GM06990 (cell line): ENCODE results near the gene RAPGEF5.

Experiments
- DNase-seq: peaks from one replicate; pipeline ENCODE4 v3.0.0-alpha.2; 2011; ENCODE audit not compliant: insufficient read length; ENCODE audit errors: extremely low read depth
- H3K27me3 ChIP-seq: replicated peaks from 2 replicates; pipeline ENCODE4 v1.6.0; 2011; ENCODE audit warnings: low read length; ENCODE audit not compliant: control insufficient read depth, insufficient read depth
- H3K36me3 ChIP-seq: 2 replicates; pipeline ENCODE4 v1.5.1; 2011; ENCODE audit warnings: low read length; ENCODE audit not compliant: control insufficient read depth, insufficient read depth
- H3K4me3 ChIP-seq: replicated peaks from 2 replicates; pipeline ENCODE4 v1.5.1; 2011; ENCODE audit warnings: low read depth, mild to moderate bottlenecking, control low read depth, low read length
- TF ChIP-seq, protein P1 (sequence below): IDR thresholded peaks from 2 replicates; pipeline ENCODE4 v1.5.1; 2011; ENCODE audit warnings: low read length, control low read depth, mild to moderate bottlenecking, inconsistent platforms; ENCODE audit not compliant: insufficient read depth, poor library complexity, severe bottlenecking

The RAPGEF5 gene

GRCh38 chr7:22129819-22130580, 227.0 kb downstream of the RAPGEF5 start:
- TF ChIP-seq, protein P1, sequence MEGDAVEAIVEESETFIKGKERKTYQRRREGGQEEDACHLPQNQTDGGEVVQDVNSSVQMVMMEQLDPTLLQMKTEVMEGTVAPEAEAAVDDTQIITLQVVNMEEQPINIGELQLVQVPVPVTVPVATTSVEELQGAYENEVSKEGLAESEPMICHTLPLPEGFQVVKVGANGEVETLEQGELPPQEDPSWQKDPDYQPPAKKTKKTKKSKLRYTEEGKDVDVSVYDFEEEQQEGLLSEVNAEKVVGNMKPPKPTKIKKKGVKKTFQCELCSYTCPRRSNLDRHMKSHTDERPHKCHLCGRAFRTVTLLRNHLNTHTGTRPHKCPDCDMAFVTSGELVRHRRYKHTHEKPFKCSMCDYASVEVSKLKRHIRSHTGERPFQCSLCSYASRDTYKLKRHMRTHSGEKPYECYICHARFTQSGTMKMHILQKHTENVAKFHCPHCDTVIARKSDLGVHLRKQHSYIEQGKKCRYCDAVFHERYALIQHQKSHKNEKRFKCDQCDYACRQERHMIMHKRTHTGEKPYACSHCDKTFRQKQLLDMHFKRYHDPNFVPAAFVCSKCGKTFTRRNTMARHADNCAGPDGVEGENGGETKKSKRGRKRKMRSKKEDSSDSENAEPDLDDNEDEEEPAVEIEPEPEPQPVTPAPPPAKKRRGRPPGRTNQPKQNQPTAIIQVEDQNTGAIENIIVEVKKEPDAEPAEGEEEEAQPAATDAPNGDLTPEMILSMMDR: no peak
- peaks cover 4% of the 10 kb centered on the region for H3K36me3 ChIP-seq
- no peaks in the 10 kb centered on the region for H3K27me3 ChIP-seq
- no peak overlapping the region for H3K4me3 ChIP-seq
- no peak for DNase-seq

- TF ChIP-seq, protein P1: no peak
- Histone ChIP-seq H3K4me3 (no peak overlapping the region), H3K36me3 (peaks cover 4% of the 10 kb centered on the region), H3K27me3 (no peaks in the 10 kb centered on the region)
- DNase-seq: no peak
These were observed 227.8 kb downstream of the RAPGEF5 start for GRCh38 chr7:22129166-22129565.

- no peaks in the 10 kb centered on the region for H3K27me3 ChIP-seq
- no peak for DNase-seq
- H3K4me3 ChIP-seq: no peak overlapping the region
- H3K36me3 ChIP-seq: peaks cover 4% of the 10 kb centered on the region
- TF ChIP-seq, protein P1: no peak
These were observed 228.4 kb downstream of the RAPGEF5 start for GRCh38 chr7:22128528-22128920.

DNA sequence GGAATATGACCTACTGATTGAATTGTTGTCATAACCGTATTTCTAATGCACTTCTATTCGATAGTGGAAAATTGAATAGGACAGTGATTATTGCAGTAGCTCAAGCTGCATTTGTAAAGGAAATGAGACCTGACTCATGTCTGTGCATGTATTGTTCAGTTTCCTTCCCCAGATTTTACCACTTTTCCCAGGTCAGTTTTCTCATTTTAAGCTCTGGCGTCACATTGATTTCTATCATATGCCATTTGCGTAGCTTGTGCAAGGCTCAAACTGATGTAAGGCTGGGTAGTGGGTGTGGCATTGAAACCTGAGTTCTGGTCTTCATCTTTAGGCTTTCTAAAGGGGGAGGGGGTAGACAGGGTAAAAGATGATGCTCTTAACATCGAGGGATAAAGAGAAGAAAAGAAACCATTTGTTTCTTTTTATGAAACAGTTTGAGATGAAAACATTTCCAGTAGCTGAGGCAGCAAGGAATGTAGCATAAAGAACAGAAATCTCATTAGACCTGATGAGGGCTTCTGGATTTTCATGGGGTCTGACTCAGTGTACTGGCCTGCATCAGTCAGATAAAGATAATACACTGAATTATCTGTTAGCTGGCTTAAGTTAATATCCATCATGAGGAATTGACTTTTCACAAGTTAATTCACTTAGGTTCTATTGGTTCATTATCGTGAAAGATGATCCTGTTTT, 229.0 kb downstream of the RAPGEF5 start:
- Histone ChIP-seq H3K27me3 (no peaks in the 10 kb centered on the region), H3K36me3 (peaks cover 6% of the 10 kb centered on the region), H3K4me3 (no peak overlapping the region)
- DNase-seq: no peak
- TF ChIP-seq, protein P1: no peak

DNA sequence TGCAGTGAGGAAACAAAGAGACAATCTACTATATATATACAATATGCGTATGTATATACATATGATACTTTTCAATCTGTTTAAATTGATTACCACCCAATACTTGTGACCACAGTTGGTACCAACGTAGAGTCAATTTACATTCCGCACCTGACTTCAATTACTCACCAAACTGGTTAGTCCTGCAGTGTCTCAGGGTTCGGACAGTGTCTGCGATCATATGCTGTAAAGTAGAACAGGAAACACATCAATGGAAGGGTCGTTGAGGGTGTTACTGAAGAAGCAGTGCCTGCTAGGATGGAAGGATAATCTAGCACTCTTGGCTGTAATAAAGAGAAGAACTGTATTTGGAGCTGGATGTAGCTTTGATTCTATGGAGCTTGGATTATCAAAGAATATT, 231.5 kb downstream of the RAPGEF5 start:
- no peak overlapping the region for H3K4me3 ChIP-seq
- TF ChIP-seq, protein P1: no peak

More for the DNA sequence above, 231.5 kb downstream of the RAPGEF5 start:
- DNase-seq: no peak
- no peaks in the 10 kb centered on the region for H3K27me3 ChIP-seq
- H3K36me3 ChIP-seq: peaks cover 7% of the 10 kb centered on the region
